ENCODE results near the gene PCSK6.

DNA sequence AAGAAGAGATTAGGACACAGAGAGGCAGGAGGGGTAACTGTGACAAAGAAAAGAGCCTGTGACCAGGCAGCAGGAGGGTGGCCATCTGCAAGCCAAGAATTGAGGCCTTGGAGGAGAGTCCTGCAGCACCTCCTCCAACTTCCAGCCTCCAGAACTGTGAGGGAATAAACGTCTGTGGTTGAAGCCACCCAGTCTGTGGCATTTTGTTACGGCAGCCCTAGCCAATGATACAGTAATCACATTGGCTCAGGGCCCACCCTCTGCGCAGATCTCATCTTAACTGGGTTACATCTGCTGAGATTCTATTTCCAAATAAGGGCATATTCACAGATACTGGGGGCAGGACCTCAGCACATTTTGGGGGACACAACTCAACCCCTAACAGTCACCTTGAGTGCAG lies 223.5 kb downstream of the PCSK6 start:
- TF ChIP-seq, protein P1, sequence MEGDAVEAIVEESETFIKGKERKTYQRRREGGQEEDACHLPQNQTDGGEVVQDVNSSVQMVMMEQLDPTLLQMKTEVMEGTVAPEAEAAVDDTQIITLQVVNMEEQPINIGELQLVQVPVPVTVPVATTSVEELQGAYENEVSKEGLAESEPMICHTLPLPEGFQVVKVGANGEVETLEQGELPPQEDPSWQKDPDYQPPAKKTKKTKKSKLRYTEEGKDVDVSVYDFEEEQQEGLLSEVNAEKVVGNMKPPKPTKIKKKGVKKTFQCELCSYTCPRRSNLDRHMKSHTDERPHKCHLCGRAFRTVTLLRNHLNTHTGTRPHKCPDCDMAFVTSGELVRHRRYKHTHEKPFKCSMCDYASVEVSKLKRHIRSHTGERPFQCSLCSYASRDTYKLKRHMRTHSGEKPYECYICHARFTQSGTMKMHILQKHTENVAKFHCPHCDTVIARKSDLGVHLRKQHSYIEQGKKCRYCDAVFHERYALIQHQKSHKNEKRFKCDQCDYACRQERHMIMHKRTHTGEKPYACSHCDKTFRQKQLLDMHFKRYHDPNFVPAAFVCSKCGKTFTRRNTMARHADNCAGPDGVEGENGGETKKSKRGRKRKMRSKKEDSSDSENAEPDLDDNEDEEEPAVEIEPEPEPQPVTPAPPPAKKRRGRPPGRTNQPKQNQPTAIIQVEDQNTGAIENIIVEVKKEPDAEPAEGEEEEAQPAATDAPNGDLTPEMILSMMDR (conservative IDR thresholded peaks at IDR 0.05; ENCODE audit: low read depth, low read length): no peak
- TF ChIP-seq EZH2 (IDR thresholded peaks at IDR 0.05; ENCODE audit: low read length, unreplicated experiment): no peak

Measured in PC-3 (cell line).